ENCODE results near the gene SELENOH. TPM values are rescaled to one million over a fixed set of nuclear protein-coding genes. Genes with fewer than 3 reads are reported as not detected.
"Not testable (repeated sequence)": the region's sequence is repeated elsewhere in the genome, so short reads cannot be mapped to it uniquely, and the experiment has no call there.

SELENOH gene, protein sequence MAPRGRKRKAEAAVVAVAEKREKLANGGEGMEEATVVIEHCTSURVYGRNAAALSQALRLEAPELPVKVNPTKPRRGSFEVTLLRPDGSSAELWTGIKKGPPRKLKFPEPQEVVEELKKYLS
- total RNA-seq (2014; rRNA removed; shearing (Covaris generic)), result 125 and 232 TPM in 2 replicates

DNA sequence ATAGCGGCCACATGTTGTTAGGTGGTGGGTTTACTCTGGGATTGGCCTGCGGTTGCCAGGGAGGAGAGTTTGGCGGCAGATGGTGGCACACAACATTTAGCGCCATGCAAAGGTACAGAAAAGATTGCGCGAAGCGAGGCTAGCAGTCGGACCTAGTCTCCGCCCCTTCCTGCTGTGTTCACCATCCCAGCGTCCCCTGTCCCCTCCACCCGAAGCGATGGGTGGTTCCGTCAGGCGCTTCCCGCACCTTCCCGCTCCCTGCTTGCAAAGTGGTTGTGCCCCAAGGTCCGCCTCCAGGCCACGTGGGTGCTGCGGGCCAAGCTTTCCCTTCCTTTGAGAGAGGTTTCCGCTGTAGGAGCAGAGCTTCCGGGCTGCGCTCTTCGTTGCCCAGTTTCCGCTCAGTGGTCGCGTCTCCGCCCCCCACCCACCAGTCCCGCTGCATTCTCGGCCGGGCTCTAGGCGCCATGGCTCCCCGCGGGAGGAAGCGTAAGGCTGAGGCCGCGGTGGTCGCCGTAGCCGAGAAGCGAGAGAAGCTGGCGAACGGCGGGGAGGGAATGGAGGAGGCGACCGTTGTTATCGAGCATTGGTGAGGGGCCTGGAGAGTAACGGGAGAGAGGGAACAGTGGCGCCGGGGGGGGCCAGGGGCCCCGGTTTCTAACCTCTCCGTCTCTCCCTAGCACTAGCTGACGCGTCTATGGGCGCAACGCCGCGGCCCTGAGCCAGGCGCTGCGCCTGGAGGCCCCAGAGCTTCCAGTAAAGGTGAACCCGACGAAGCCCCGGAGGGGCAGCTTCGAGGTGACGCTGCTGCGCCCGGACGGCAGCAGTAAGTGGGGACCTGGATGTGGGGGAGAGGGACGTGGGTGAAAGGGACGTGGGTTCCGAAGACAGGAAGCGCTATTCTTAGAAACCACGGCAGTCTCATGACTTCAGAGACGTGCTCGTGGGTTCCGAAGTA, at the start of gene SELENOH:
Gene SELENOH, plus strand, starts transcription at position 360 of the 955 bp plus-strand sequence. Its CDS starts 105 bp downstream, at position 465.
- DNase-seq (ENCODE audit: low read depth), result peak; percentile 97

DNA sequence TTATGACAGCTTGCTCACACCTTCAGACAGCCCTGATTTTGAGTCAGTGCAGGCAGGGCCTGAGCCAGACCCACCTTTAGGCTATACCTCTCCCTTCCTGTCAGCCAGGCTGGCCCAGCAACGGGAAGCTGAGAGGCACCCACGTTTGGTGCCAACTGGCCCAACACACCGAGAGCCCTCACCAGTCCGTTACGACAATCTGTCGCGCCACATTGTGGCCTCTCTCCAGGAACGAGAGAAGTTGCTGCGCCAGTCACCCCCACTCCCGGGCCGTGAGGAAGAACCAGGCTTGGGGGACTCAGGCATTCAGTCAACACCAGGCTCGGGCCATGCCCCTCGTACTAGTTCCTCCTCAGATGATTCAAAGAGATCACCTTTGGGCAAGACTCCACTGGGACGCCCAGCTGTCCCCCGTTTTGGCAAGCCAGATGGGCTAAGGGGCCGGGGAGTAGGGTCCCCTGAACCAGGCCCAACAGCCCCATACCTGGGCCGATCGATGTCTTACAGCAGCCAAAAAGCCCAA, 42.4 kb upstream of the SELENOH start:
- no peak for DNase-seq (ENCODE audit: low read depth)

DNA sequence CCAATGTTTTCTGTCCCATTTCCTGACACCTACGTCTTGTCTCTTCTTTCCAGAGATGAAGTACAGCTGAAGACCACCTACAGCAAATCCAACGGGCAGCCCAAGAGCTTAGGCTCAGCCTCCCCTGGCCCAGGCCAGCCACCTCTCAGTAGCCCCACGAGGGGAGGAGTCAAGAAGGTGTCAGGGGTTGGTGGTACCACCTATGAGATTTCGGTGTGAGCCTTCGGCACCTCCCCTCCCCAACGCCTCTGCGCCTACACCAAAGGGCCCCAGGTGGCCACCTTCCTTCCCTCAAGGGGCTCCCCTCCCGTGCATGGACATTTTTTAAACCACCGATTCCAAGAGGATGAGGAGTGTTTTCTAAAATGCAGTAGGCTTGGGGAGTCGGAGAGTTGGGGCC, 41.5 kb upstream of the SELENOH start:
- DNase-seq (ENCODE audit: low read depth), result no peak

DNA sequence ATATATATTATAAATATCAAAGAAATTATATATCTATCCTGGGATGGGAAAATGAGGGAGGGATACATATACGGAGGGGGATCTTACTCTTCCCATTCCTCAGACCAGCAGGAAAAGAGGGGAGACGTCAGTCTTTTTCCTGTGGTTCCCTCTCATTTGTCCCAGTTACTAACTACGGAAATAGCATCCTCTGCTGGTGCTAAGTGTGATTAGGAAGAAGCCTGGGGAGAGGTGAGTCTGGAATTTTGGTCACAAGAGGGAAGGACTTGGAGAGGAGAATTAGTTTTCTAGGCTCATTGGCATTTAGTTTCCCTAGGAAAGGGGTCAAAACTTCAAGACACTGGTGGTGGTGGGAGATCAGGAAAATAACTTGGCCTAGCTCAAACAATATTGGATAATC, 40.9 kb upstream of the SELENOH start:
- DNase-seq (ENCODE audit: low read depth), result no peak

DNA sequence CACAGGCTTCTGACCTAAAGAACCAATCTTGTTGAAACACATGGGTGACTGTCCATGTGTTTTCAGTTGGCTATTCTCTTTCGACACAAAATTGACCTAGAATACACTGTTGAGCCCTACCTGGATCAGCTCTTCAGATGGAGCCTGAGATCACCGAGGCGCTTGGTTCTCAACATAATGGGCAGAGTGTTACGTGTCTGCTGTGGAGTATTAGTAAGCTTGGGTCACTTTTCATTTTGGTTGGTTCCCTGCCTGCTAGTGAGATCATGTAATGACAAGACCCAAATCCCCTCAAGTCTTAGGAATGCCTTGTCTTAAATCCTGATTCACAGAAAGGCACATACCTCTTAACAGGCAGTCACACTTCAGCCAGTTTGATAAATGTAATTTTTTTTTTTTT, 38.0 kb upstream of the SELENOH start:
- DNase-seq (ENCODE audit: low read depth), result no peak

DNA sequence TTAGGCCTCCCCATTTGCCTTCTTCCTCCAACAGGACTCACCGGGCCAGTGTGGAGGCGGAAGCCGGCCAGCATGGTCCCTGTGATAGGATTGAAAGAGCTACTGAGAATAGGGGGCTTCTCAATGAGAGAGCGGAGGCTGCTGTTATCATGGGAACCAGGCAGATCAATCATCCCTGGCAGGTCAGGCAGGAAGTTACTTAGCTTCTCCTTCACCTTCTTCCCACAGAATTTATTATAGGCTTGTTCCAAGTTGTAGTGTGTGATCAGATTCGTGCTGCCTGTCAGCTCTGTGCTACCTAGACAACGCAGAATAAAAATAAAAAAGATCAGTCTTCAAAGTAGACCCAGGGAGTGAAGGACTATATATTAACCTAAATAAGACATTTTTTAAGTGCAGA, 36.4 kb upstream of the SELENOH start:
- DNase-seq (ENCODE audit: low read depth), result no peak

DNA sequence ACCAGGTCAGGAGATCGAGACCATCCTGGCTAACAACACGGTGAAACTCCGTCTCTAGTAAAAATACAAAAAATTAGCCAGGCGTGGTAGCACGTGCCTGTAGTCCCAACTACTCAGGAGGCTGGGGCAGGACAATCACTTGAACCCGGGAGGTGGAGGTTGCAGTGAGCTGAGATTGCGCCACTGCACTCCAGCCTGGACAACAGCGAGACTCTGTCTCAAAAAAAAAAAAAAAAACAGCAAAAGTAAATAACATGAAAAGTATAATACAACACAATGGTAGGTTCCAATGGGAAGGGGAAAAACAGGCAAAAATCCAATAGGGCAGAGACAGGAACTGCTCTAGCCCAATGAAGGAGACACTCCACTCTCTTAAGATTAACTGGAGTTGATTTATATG, 35.9 kb upstream of the SELENOH start:
- not testable (repeated sequence) for DNase-seq (ENCODE audit: low read depth)

DNA sequence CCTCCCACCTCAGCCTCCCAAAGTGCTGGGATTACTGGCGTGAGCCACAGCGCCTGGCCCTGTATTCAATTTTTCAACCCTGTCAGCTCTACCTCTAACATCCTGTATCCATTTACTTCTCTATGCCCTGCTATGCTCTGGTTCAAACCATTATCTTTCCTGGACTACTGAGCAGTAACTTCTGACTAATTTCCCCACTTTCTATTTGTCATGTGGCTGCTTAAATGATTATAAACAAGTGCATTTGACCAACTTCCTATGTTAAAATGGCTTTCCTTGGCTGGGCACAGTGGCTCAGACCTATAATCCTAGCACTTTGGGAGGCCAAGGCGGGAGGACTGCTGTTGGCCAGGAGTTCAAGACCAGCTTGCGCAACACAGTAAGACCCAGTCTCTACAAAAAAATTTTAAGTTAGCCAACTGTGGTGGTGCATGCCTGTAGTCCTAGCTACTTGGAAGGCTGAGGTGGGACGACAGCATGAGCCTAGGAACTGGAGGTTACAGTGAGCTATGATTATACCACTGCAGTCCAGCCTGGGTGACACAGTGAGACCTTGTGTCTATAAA, 31.4 kb upstream of the SELENOH start:
- DNase-seq (ENCODE audit: low read depth), result no peak

DNA sequence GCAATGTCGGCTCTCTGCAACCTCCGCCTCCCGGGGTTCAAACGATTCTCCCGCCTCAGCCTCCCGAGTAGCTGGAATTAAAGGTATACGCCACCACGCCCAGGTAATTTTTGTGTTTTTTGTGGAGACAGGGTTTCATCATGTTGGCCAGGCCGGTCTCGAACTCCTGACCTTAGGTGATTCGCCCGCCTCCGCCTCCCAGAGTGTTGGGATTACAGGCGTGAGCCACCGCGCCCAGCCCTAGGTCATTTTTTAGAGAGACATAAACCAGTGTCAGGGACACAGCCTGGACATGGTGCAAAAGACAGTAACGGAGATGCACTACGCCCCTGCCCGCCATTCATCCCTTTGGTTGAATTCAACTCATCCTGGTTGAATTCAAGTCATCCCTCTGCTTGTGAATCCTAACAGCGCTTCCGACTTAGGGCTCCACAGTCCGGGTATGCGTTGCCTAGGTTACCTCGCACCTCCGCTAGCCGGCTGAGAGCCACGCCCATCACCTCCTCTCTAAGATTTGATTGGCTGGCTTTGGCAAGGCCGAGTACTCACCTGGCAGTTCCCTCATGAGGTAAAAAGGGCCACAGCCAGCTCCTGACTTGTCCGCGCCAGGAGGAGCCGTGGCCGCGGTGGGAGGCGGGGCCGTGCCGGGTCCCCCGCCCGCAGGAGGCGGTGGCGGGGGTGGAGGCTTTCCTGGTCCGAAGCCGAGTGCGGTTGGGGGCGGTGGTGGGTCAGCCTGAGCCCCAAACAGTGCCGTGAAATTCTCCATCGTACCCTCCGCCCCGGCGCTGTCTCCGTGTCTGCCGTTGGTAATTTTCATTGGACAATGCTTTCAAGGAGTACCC, 29.7 kb upstream of the SELENOH start, which contains the start of gene MED19:
Gene MED19, minus strand, starts transcription at position 802 of the 842 bp plus-strand sequence. Its CDS starts 36 bp downstream, at position 766.
- DNase-seq (ENCODE audit: low read depth), result peak; percentile 73

DNA sequence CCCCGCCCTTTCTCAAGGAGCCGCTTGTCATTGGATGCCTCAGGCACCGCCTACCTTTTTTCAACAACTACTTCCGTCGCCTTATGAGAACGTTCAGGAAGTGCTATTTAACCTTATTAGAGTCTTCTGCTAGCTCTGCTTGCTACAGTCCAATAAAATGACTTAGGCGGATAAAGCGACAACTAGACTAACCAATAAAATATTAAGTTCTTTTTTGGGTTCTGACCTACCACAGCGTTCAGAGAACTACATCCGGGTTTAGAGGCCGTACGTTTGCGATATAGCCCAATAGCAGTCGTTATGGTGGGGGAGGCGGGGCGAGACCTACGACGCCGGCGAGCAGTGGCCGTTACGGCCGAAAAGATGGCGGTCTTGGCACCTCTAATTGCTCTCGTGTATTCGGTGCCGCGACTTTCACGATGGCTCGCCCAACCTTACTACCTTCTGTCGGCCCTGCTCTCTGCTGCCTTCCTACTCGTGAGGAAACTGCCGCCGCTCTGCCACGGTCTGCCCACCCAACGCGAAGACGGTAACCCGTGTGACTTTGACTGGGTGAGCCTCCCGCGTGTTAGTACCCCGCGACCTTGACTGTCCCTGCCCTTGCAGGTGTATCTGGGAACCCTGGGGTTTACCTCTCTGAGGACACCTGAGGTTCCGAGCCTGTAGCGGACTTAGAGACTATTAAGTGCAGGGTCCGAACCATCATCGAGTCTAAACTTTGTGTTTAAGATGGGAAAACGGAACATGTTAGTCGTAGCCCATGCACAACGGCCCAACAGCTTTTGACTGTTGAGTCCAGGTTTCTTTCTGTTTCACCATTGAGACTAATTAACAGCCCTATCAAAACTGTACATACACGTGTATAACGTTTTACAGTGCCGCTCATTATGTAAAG, 28.8 kb upstream of the SELENOH start, which contains the start of gene TMX2:
Gene TMX2, plus strand, starts transcription at position 338 of the 895 bp plus-strand sequence. Its CDS starts 26 bp downstream, at position 364.
- peak; percentile 100 for DNase-seq (ENCODE audit: low read depth)

DNA sequence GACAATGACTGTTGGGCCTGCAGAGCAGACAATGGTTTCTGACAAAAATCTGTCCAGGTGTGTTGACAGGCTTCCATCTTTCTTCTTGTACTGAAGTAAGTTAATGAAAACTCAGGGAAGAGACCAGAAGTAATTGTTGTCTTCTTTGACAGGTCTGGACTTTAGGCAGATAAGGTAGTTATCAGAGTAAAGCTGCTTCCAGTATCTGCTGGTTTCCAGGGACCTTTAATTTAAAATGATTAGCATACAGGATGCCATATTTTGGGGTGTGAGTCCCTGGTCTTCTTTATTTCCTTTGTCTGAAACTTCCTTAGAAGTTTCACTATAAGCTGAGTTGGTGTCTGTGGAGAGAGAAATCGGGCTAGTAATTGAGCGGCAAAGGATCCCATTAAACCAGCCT, 27.5 kb upstream of the SELENOH start:
- no peak for DNase-seq (ENCODE audit: low read depth)

DNA sequence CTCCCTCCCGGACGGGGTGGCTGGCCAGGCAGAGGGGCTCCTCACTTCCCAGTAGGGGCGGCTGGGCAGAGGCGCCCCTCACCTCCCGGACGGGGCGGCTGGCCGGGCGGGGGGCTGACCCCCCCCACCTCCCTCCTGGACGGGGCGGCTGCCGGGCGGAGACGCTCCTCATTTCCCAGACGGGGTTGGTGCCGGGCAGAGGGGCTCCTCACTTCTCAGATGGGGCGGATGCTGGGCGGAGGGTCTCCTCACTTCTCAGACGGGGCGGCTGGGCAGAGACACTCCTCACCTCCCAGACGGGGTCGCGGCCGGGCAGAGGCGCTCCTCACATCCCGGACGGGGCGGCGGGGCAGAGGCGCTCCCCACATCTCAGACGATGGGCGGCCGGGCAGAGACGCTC, 24.6 kb upstream of the SELENOH start:
- DNase-seq (ENCODE audit: low read depth), result not testable (repeated sequence)

DNA sequence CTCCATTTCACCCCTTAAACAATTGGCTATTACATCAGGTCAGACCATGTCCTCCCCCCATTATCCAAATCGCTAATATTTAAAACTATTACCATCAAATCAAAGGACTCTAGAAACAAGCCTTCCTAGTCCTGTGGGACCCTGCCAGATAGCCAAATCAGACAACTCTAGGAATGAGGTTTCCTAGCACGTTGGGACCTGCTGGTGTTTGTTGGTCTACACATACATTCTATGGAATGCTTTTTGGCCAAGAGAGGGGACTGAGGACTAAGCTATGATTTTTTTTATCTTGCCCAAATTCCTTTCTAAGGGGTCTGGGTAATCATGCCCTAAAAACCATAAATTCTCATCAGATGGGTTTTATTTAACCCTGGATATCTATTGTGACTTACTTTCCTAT, 14.1 kb upstream of the SELENOH start:
- DNase-seq (ENCODE audit: low read depth), result no peak

DNA sequence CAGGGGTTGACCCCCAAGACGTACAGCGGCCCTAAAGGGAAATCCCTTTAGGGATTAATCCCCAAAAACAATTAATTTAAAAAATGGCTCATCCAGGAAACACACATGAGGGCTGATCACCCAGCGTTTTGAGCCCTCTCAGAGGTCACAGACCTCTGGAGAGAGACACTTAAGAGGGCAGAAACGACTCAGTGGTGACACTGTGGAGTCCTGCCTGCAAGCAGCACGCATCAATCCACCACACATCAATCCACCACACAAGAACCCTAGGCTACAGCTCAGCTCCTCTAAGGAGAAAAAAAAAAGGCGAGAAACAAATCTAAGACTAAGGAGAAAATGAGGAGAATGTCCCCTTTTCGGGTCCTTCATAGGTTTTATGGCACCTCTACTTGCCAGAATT, 12.5 kb upstream of the SELENOH start:
- no peak for DNase-seq (ENCODE audit: low read depth)

DNA sequence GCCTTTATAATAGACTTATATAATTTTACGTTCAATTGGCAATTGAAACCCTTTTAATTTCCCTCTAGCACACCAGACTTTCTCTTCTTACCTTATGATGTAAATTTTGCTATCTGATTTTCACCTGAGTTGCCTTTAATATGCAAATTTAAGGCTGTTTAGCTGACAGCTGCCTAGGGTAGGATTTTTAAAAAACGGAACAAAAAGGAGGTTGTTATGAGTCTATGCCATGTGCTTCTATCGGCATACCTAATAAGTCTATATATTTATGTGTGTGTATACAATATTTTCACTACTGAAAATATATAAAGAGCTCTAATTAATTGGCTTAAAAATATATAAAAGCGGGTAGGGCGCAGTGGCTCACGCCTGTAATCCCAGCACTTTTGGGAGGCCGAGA, 11.8 kb upstream of the SELENOH start:
- DNase-seq (ENCODE audit: low read depth), result no peak

DNA sequence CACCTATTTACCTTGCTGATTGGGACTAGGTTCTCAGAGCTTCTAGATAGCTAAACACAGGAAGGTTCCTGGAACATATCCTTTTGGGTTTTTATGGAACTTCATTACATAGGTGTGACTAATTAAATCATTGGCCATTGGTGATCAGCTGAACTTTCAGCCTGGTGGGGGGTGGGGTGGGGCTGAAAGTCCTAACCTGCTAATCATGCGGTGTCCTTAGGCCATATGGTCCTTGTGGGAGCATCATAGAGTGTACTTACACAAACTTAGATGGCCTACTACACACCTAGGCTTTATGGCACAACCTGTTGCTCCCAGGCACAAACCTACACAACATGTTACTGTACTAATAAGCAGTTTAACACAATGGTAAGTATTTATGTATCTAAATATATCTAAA, 8.6 kb upstream of the SELENOH start:
- no peak for DNase-seq (ENCODE audit: low read depth)

DNA sequence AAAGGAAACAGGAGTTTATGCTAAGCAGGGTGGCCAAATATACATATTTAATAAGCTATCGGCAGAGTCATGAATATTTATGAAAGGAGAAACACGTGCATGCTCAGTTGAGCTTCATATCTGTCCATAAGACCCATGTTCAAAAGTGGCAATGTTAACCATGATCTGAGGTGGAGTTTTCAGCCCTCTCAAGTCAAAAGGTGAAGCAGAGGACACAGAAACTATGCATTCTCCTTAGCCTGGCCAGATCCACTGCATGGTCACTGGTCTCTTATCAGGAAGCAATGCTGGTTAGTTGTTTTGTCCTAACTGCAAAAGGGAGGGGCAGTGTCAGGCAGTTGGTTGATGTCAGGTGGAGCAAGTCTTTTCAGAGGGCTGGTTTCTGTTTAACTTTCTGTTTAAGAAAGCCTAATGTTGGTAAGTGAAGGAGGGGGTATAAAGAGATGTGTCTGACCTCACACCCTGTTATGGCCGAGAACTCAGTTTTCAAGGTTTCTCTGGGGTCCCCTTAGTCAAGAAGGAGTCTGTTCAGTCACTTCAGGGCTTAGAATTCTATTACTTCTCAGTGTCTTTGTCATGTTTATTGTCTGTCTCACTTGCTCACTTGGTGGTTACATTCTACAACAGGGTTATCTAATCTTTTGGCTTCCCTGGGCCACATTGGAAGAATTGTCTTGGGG, 5.5 kb upstream of the SELENOH start:
- DNase-seq (ENCODE audit: low read depth), result no peak

DNA sequence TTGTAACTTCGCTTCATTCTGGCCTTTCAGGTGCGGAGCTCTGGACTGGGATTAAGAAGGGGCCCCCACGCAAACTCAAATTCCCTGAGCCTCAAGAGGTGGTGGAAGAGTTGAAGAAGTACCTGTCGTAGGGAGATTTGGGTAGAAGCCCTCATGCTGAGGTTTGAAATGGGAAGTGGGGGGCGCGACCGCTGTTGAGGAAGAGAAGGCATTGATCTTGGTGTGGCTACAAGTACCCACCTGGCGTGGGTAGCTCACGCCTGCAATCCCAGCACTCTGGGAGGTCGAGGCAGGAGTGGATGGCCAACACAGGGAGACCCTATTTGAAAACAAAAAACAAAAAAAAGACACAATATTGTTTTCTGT, 779 bp downstream of the SELENOH start:
- no peak for DNase-seq (ENCODE audit: low read depth)

DNA sequence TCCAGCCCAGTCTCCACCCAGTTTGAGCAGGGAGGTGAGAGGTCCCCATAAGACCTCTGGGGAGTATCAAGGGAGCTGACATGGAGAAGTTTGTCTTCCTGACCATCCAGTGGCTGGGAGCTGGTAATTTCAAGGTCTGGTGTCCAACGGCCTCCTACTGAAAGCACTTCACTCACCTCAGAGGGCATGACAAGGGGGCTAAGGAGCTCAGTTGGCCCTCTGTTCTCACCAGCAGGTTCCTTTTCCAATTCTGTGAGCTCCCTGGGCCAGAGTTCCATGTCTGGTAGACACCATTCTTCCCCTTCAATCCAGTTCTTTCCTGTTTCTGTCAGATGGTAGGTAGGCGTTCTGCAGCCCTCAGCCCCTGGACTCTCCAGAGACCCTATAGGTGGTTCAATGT, 3.1 kb downstream of the SELENOH start:
- no peak for DNase-seq (ENCODE audit: low read depth)

DNA sequence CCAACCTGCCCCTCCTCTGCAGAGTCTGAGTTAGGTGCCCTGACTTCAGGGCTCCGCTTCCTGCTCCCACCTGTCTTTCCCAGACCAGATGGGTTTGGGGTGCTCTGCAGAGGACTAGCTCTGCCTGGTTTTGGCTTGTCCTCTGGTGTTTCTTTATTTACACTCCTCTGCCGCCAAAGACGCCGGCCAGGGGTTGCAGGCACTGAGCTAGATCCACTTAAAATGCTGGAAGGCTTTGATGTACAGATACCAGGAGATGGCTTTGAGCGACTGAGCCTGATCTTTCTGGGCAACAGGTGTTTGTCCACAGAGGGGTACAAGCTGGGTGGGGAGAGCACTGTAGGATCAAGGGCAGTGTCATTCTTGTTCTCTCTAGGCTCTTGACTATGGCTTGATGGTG, 3.9 kb downstream of the SELENOH start:
- no peak for DNase-seq (ENCODE audit: low read depth)
